HG02970 (cell line): ENCODE measurements around the gene AKAP6.

Experiments used
- ATAC-seq: cut with Tn5 transposase; IDR thresholded peaks from one replicate; pipeline ENCODE4 v1.9.1; 2021; ENCODE audit warnings: mild to moderate bottlenecking, moderate library complexity, moderate number of reproducible peaks; ENCODE audit not compliant: unreplicated experiment, low FRiP score

Gene AKAP6

DNA sequence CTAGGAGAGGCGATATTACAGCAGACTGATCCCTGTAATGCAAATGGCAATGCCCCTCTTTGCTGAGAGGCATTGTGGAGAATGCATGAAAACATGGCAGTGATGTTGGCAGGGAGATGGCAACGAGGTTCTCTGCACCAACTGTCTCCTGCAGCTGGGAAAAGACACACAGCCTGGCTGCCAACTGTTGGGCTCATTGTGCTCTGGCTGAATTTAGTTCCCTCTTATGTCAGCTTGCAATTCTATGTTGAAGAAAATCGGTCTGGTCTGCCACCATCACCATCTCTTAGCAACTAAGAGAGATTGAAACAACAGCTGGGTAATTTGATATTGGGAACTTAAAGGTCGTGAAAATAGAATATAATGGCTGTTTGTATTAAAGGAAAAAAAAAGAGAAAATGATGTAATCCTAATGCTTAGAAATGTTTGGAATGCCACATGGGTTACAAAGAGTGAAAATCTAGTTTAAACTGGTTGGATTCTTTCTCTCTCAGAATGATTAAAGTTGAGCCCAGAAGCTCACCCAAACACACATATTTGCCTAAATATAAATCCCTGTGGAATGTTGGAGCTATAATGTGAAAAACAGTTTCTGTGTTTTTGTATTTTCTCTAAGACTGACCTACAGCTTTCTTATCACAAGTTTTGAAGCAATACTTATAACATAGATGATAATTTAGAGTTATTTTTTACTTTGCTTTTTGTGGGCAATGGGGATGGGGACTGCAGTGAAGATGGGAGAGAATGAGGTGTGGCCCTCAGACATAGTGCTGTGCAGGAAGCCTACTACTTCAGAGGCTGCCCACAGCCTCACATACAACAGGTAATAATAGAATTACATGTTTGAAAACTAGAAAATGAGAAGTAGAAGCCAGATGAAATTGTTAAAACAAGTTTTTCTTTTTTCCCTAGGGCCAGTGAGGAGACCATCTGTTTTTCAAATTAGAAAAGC is 143.7 kb downstream of the AKAP6 start:
- ATAC-seq, result no peak

DNA sequence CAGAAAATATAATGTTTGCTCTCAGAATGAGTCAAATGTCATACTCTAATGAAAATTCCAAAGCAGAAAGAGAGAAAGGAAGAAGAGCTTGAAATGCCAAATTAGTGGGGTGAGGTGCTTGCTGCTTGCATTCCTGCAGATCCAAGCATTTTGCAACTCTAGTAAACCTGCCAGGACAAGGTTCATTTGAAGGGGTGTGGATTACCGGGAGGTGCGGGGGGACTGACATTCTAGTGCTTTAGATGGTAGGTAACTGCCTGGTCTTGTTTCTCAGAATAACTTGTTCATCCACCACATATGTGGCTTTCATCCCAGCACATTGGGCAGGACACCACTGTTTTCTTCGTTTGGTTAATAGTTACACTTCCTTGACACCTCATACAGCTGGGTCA is 144.4 kb downstream of the AKAP6 start:
- ATAC-seq, result no peak

DNA sequence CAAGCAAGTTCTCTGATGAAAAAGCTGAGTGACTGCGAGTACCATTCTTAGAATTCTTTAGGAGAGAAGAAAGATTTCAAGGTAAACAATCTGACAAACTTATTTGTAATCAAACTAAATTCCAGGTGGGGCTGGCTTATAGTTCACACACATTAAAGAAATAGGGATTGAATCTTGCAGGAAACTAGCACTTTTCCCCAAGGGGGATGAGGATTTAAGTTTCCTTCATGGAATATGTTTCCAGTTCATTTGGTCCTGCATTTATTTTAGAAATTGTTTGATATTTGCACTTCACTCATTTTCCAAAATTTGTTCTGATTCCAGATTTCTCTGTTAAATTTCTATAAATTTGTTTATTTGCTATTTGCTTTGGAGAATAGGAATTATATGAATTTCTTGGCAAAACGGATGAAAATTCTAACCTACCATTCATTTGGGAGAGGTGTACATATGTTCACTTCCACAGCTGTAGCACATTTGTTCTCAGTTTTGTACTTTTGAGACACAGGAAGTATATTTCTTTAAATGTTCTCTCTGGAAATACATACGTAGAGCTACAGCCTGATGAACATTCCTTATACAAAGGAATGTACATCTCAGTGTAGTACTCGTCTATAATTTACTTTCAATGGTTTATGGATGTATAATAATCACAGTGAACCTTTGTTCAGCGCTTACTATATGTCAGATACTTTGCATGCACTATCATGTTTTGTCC is 145.5 kb downstream of the AKAP6 start:
- ATAC-seq, result no peak

DNA sequence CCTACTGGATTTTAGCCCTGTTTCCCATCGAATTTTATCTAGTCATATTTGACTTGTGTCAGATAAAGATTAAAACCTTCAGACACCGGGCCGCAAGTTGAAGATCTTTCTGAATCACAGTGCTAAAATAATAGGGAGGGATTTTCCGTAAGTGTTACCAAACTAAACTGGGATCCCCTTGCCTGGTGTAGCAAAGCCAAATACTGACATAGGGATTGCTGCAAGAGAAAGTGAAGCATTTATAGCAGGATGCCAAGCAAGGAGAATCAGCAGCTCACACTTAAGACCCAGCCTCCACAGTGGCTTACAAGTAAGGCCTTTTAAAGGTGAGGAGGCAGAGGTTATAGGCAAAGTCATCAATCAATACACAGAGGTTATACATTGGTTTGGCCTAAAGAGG is 147.4 kb downstream of the AKAP6 start:
- no peak for ATAC-seq

DNA sequence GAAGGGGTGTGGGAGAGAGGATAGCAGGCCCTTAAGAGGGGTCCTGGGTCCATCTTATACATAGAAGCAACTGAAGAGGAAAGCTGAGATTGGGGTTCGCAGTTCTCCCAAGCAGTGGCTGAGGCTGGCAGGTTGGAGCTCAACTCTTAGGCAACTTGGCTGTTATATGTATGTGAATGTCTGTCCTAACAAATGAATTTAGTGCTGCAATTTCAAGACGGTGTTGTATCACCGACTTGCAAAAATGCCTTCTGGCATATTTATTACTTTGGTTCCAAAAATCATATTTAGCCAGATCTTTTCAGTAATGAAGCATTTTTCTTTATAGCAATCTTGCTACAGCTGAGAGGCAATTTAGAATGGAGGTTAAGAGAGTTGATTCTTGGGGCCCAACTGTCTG is 148.3 kb downstream of the AKAP6 start:
- ATAC-seq, result no peak

DNA sequence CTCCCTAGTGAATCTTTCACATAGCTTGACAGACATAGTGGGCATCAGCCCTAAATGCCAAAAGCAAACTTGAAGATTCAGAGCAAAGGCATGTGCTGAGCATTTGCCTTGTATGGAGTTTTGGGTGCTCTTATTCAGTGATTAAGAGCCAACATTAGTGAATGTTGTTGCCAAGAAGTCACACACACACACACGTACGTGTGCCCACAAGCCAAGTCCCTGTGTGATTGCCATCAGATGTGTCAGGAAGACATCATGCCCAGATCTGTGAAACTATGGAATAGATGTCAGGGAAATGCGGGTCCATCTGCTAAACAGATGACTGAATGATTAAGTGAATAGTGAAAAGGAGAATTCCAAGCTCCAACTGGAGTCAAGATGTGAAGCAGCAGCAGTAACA is 149.0 kb downstream of the AKAP6 start:
- no peak for ATAC-seq

DNA sequence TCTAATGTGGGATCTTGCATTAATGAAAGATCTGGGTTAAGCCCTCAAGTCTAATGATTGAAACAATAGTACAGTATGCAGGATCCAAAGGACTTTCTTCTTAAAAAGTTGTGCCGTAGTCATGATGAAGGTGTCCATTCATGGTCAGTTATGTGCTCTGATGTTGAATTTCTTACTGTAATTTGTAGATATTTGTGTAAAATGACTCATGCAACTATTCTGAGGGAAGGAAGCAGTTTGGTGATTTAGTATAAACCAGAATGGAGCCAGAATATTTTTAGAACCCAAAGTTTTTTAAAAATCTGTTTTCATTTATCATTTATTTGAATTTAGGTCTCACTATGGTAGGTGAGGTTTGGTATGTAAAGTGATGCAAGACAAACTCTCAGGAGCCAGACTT is 151.2 kb downstream of the AKAP6 start:
- no peak for ATAC-seq

DNA sequence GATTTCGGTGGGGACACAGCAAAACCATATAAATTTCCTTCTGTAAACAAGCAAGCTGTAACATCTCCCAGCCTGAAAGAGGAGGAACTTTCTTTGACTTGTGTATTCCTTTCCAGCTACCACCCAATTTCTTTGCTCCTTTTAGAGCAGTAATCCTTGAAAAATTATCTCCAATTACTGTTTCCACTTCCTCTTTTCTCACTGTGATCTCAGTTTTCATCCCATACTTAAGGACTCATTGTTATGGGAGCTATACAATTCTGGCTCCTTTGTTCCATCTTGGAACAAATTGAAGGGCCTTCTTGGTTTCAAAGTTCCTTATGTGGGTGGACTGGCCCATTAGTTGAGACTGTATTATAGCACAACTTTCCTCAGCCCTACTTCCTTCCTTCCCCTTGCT is 152.6 kb downstream of the AKAP6 start:
- ATAC-seq, result no peak

DNA sequence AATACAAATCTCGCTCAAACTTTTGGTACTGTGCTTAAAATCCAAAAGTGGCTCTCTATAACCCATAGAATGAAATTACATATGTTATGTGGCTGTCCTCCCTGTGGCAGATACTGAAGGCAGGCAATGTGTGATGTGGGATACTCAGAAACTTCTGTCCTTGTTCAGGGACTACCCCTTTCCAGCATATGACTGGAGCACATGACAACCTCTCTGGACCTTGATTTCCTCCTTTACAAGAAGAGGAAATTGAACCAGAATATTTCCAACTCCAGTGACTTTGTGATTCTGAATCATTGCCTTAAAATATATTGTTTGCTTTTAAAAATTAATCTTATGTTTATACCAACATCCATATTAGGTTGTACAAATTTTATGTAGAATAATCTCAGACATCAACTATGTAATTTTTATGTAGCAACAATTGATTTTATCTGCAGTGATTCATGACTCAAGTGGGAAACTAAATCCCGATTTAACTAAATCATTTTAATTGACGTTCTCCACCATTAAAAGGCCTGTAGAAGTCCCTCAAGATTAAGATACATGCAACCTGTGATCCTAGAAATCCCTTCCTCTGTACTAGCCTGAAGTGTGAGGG is 162.4 kb downstream of the AKAP6 start:
- ATAC-seq, result no peak

DNA sequence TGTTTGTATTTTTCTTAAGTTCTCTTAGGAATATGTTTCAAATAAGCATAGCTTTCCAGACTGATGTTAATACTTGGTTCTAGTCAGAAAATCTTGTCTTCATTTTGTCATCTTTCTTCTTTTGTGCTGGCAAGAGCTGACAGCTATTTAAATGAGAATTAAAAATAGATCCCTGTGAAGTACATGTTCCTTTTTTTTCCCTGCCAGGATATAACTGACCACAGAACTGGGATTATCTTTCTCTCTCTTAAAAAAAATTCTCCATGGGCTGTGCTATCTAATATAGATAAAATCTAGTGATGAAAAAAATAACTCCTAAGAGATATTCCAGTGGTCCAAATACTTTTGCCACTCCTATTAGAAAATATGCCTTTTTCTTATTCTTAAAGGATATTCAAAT is 163.4 kb downstream of the AKAP6 start:
- no peak for ATAC-seq

DNA sequence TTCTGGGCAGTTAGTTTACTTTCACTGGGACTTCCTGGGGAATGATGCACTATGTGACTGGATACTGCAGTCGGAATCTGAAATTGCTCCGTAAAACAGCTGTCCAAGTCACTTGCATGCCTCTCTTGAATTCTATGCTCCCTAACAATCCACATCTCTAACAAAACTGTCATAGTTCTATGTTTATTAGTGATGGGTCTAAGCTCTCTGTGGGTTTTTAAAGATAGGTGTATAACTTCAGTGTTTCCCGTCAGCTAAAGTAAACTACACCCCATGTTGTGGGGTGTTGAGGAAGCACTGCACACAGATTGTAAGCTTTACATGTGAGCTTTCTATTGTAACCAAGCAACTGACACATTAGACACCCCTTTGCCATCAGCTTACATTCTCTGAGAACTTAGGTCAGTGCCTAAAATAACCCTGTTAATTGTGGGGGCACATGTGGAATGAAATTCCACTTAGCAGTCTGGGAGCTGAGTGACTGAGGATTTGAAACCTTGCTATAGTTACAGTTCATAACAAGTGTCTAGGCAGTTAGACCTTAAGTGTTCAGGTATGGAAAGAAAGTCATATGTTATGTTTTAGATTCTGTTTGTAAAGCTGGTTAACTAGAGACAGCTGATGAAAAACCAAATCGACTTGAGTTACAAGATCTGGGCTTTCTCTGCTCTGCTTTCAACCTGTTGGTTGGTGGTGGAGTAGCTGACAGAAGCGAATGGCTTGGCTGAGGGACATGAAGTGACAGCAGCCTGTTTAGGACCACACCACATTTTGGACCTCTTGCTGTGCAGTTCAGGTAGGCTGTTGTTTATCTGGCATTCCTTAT is 165.7 kb downstream of the AKAP6 start:
- ATAC-seq, result no peak

DNA sequence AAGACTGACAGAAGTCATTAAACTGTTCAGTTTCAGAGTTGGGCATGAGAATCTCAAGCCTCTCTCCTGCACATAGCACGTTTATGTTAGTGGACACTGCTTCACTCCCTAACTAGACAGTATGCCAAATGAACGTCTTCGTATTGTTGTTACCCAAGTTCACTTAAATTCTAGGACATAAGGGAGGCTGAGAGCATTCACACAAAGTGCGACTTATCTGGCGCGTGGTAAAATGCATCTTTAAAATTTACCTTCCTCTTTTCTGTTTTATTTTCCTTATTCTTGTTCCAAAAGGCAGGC is 166.3 kb downstream of the AKAP6 start:
- no peak for ATAC-seq

DNA sequence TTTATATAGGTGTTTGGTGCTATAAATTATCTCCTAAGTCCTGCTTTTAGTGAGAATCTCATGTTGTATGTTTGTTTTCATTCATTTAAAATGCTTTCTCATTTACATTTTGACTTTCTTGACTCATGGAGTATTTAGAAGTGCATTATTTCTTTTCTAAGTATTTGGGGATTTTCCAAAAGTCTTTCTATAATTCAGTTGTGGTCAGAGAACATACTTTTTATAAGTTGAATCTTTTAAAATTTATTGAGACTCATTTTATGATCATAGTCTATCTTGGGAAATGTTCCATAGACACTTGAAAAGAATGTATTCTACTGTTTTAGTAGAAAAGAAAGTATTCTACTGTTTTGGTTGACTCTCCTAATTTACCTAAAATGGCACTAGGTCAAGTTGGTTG is 168.2 kb downstream of the AKAP6 start:
- ATAC-seq, result no peak

DNA sequence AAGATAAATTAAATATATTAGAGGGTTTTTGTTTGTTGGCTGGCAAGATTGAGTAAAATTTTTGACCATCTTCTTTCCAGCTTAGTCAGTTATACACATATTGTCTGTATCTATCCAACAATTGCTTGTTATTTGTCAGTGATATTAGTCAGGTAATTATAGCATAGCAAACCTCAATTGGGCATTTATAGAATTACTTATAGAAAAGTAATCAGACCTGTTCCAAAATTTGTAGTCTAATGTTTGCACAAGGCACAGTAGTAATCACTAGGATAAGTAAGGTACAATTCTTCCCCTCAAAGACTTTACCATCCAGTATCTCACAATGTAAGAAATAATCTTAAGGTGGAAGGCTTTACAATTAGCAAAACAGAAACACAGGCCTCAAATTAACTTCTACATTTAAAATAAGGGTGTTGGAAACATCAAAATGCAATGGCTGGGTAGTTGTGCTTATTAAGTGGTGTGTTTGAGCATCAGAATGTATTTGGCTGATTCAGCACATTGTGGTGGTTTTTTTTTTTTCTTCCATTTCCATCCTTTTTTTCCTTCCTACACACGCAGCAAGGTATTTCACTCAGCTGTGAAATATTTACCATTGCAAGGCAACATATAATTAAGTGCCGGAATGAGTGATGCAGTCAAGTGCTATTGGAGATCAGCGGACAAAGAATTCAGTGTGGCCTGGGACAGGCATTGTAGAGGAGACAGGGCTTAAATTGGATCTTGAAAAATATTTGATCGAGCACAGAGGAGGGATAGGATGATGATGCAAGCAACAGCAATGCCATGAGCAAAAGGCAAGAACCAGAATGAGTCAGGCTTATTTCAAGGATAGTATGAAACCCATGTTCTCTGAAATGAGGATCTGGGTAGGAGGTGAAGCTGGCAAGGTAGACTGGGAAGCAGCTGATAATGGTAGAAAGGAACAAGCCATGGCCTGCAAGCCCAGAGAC is 178.2 kb downstream of the AKAP6 start:
- no peak for ATAC-seq

DNA sequence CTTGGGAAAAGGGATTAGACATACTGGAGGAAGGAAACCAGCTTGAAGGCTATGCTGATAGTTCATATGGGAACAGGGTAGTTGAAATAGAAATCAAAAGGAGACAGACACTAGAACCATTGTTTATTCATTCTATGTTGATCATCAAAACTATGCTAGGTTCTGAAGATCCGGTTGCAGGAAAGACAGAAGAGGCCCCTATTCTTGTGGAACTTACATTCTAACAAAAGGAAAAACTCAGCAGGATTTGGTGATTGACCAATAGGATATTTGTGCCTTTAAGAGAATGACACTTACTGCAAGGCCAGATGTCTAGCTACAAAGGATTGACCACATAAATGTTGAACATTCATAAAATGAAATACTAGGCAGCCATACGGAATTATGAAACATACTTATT is 179.2 kb downstream of the AKAP6 start:
- ATAC-seq, result no peak

DNA sequence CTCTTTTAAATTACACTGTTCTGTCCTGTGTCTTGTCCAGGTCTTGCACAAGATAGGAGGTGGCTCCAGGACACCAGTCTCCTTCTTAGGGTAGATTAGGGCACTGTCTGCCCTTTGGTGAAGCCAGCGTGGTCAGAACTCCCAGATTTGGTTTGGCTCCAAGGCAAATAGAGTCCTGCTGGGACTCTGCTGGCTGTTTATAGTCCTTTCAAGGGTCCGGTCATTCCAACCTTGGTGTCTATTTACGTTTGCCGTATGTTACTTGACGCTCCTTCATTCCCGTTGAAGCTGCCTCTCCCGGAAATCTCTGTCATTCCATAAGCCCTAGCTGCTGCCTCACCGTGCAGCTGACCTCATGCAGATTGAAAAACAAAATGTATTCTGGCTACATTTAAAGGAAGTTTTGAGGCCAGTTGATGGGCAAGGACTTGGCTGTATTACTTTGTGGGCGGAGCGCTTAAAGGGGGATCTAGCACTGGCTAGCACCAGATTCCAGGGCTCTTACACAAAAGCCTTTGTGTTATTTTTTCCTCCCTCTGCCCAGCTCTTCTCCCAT is 180.6 kb downstream of the AKAP6 start:
- ATAC-seq, result no peak

DNA sequence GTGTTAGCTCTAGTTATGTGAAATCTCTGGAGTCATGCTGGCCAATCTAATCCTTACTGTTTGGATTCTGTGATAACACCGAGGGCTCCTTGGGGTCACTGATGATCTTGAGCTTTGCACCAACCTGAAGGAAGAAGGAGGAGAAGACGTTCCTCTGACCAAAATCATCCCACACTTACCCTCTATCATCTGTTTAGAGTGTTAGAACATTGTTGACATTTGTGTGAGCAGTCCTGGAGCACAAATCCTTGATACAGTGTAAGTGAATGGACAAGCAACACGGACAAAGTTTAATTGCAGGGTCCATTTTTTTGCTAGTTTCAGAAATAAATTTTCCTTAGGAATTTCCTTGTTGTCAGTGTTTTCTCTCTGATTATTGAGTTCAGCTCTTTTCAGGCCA is 181.7 kb downstream of the AKAP6 start:
- ATAC-seq, result no peak

DNA sequence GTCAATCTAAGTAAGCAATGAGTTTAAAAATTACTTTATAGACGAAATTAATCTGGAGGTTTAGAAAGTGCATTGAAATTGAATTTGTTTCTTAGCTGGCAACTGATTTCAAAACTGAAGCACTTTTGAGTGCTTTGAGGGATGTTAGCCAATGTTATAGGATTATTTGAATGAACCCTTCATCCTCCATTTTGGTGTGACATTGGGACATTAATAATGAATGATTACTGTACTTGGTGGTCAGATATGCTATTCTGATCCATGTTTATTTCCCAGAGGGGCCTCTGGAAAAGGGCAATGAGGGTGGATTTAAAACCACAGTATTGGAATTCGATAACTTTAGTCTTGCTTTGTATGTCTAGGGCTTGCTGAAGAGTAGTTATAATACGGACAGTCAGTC is 183.2 kb downstream of the AKAP6 start:
- no peak for ATAC-seq

DNA sequence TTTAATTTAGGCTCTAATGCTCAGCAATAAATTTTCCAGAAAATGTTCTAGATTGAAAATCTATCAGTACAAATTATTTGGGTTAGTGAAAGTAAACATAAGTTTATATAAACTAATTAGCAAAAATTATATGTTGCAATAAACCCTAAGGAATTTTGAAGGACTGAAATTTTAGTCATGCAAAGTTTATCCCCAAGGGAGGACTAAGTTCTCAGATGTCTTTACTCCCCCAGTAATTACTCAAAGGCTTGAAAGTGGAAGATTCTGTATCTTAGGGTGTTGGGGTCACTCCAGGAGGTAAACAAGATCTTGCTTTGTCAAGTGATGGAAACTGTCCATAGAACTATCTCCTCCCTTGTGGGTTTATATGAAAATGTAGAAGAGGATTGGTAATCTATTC is 183.7 kb downstream of the AKAP6 start:
- no peak for ATAC-seq
